ENCODE results near the gene AMELX. TPM values are rescaled to one million over a fixed set of nuclear protein-coding genes. Genes with fewer than 3 reads are reported as not detected.

Gene AMELX
- under 1 TPM in 3 of 5 donors, not detected in 2; 0.27 to 0.30 (median 0.29) TPM for polyA plus RNA-seq (ENCODE audit: insufficient read depth in 1 of 5, insufficient read length in 5 of 5, low replicate concordance in 1 of 5)
- long read RNA-seq, donor 1, result 0 reads
- long read RNA-seq, donor 2, result 0 reads
- long read RNA-seq, donor 3, result 0 reads
- long read RNA-seq, donor 4, result 0 reads
- long read RNA-seq, donor 5, result 0 reads
- long read RNA-seq, donor 6, result 0 reads
- long read RNA-seq, donor 7, result 0 reads
- long read RNA-seq, donor 8, result 0 reads

DNA sequence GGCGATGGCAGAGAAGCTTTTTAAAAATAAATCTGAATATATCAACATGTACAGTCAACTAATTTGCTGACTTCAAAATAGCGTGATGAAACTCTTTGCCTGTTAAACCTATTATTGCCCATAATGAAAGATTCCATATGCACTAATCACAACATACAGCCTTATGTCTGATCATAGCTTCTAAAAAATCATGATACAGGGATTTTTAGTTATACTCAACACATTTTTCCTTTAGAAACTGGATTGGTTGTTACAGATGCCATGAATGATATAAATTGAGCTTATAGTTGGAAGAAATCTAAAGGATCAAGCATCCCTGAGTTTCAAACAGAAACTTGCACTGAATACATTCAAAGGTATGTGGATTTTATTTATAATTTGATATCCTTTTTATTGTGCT, at the start of gene AMELX:
Gene AMELX (plus strand): TSS at position 301 of the 400 bp plus-strand sequence. CDS start 1,376 bp downstream, outside the sequence.
- no peak for DNase-seq

GRCh38 chrX:11244636-11245035, 48.6 kb upstream of the AMELX start:
- peak; percentile 80 to 85 for DNase-seq

- DNase-seq, result no peak
Measured at GRCh38 chrX:11254417-11255109, 38.6 kb upstream of the AMELX start.

- no peak for DNase-seq
Measured at GRCh38 chrX:11257290-11257689, 35.9 kb upstream of the AMELX start.

- DNase-seq, result no peak
Measured at GRCh38 chrX:11257711-11258110, 35.5 kb upstream of the AMELX start.

- DNase-seq, result no peak
Measured at GRCh38 chrX:11259437-11259836, 33.8 kb upstream of the AMELX start.

GRCh38 chrX:11261260-11261659, 32.0 kb upstream of the AMELX start:
- no peak for DNase-seq

DNA sequence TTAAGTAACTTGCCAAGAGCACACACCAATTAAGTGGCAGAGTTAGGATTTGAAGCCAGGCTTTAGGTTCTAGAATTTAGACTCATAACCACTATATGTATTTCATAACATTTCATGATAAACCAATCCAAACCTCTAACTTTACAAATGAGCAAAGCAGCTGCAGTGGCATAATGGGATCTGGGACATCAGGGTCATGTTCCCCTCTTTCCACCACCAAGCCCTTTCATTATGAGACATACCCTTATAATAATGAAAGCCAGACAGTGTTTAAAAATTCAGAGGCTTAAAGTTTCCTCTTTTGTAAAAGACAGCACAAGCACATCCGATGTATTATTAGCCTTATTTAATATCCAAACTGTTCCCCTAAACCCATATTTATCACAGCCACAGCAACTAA, 28.3 kb upstream of the AMELX start:
- no peak for DNase-seq

- no peak for DNase-seq
Measured at GRCh38 chrX:11265352-11265751, 27.9 kb upstream of the AMELX start.

GRCh38 chrX:11266573-11267003, 26.6 kb upstream of the AMELX start:
- no peak for DNase-seq

GRCh38 chrX:11267425-11267824, 25.8 kb upstream of the AMELX start:
- DNase-seq, result no peak

GRCh38 chrX:11269006-11269405, 24.2 kb upstream of the AMELX start:
- DNase-seq, result no peak

DNA sequence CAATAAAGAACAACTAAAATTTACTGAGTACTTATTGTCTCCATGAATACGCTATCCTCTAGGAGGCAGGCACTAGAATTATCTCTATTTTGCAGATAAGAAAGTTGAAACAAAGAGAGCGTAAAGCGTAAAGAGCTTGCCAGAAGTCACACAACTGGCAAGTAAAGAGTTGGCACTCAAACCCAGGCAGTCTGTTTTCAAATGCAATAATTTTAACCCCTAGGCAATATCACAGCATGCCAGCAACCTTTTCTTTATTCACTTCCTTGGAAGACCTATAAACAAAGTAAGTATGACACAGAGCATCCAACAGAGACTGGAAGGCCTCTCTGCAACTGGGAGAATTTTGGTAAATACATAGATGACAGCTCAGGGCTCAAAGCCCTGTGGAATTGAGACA, 23.2 kb upstream of the AMELX start:
- no peak for DNase-seq

DNA sequence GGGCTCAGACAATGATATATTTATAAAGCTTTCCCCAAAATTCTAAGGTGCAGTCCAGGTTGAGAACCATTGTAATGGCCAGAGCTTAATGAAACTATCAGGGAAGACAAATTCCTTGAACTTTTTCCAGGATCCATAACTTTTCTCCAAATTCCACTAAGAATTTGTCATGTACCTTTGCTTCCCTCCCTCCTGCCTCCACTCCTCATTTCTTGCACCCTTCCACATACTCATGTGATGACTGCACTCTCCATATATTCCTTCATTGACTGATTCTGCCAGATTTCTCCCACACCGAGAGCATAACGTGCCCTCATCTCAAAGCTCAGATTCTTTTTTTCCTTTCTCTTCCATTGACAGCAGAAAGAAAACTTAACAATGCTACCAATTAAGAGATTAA, 20.9 kb upstream of the AMELX start:
- DNase-seq, result no peak

GRCh38 chrX:11272863-11273262, 20.4 kb upstream of the AMELX start:
- no peak for DNase-seq

DNA sequence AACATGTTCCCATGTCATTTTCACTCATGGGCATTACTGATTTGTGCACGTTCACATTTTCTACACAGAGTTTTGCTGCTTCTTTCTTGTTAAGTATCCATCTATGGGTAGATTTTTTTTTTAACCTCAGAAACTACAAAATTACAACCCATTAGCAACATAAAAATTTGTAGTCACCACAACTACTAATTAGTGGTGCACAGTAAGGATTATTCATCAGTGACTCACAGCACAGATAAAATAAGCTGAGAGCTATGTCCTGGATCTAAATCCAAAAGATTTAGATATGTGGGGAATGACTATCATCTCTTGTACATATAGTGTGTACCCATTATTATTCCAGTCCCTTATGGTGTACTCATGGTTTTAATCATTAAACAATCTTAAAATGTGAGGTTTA, 19.7 kb upstream of the AMELX start:
- no peak for DNase-seq

DNA sequence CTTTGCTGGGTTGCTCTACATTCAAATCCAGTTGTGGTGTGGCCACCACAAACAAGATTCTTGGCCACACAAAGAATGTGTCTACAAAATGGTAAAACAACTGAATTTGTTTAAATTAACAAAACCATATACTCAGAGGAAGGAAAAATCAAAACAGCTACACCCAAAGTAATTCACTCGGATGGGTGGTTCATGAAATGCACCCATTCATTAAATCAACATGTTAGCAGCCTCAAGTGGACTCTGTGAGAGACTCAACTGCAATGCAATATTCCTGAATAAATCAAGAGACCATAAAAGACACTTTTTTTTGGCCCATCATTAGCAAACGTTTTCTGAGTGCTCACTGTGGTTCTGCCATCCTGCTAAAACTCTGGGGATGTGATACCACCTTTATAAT, 11.2 kb upstream of the AMELX start:
- no peak for DNase-seq

- no peak for DNase-seq
Measured at GRCh38 chrX:11285651-11286050, 7.6 kb upstream of the AMELX start.

GRCh38 chrX:11287505-11287904, 5.7 kb upstream of the AMELX start:
- no peak for DNase-seq

DNA sequence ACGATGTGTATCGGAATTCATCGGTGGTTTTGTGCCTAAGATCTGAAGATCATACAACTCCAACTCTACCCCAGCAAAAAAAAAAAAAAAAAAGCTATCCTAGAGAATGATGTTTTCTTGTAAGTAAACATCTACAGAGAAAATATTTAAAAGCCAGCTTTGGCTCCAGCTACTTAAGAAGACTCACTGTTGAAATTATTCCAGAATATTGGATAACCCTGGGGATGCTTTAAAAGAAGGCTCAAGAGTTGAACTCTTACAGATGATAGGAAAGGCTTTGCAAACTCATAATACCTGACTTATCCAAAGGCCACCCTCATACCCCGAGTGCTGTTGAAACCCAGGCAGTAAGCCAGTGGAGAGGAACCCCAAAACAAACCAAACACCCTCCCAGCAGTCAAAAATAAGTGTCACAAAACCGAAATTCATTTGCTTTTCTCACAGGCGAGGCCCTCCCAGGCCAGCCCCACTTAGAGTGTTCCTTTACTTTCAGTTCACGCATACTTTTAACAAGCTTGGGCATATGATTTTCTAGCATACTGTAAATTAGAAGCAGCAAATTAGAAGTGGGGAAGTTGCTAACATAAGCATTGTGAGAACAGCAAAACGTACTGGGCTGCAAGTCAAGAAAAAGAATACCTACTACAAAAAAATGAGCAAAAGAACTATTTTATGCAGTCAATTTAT, 2.7 kb upstream of the AMELX start:
- no peak for DNase-seq

GRCh38 chrX:11296051-11296450, 2.8 kb downstream of the AMELX start:
- no peak for DNase-seq

GRCh38 chrX:11298600-11298999, 5.4 kb downstream of the AMELX start:
- DNase-seq, result no peak

DNA sequence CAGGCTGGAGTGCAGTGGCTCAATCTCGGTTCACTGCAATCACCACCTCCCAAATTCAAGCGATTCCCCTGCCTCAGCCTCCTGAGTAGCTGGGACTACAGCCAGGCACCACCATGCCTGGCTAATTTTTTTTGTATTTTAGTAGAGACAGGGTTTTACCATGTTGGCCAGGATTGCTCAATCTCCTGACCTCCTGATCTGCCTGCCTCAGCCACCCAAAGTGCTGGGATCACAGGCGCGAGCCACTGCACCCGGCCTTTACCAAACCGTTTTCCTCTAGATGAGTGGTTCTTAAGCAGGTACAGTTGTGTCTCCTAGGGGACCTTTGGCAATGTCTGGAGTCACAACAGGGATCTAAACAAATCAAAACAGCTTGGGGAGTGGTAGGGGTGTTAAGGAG, 11.6 kb downstream of the AMELX start:
- DNase-seq, result no peak

Data from right lung (tissue), 10 donors.